HepG2 (cell line): ENCODE measurements around the gene USP9X. TPM values are rescaled to one million over a fixed set of nuclear protein-coding genes. Genes with fewer than 3 reads are reported as not detected.

ENCODE experiments used
- ATAC-seq: fragments of 200-7000 bp; cut with Tn5 transposase; 3 replicates; pipeline ENCODE4 v1.9.1; 2020; ENCODE audit warnings: mild to moderate bottlenecking, moderate library complexity
- BruUV-seq: library from RNA; stranded (reverse); fragments of 400-500 nt; replicated peaks from 2 replicates; lab custom pipeline; 2021; lab: Mats Ljungman, UMichigan
- CTCF ChIA-PET: fragments of 300-600 bp; formaldehyde crosslinking; extraction: SDS; loops from one replicate; lab custom pipeline; 2021; ENCODE audit warnings: low total read pairs, inconsistent platforms, low intra/inter-chr PET ratio; lab: Yijun Ruan, JAX
- POLR2A ChIA-PET: fragments of 350-600 bp; sonication (Branson Sonifier 250); formaldehyde crosslinking; loops from one replicate; lab custom pipeline; 2020; ENCODE audit warnings: antibody characterized with exemption, inconsistent platforms; lab: Yijun Ruan, JAX
- DNase-seq: peaks from one replicate; pipeline ENCODE4 v3.0.0-alpha.2; 2015; ENCODE audit warnings: low spot score
- FAIRE-seq: peaks from 3 replicates; lab custom pipeline; 2011; peaks lifted over from hg19 to GRCh38; lab: Jason Lieb, UNC
- H2AFZ ChIP-seq: one replicate; pipeline ENCODE4 v1.6.1; 2011; ENCODE audit warnings: low read length, inconsistent platforms
- H3K27ac ChIP-seq: fragments of 300-600 bp; 3 replicates; pipeline ENCODE4 v1.8.0; 2011; ENCODE audit warnings: mixed run types, mild to moderate bottlenecking, mixed read lengths, low read length, inconsistent platforms; ENCODE audit not compliant: insufficient read depth; ENCODE audit errors: extremely low read length
- H3K27me3 ChIP-seq, 2 experiments: fragments of 200-600 bp in 1 of 2; 2 replicates in 1 of 2; 3 replicates in 1 of 2; pipeline versions ENCODE4 v1.6.0 to v1.8.0; 2011; ENCODE audit warnings: low read length in 2 of 2, mild to moderate bottlenecking in 2 of 2, moderate library complexity in 2 of 2, inconsistent platforms in 1 of 2; ENCODE audit not compliant: insufficient read depth in 2 of 2, control insufficient read depth in 1 of 2
- H3K36me3 ChIP-seq, 2 experiments: fragments of 200-600 bp in 1 of 2; replicated peaks in 1 of 2; 2 replicates in 1 of 2; 3 replicates in 1 of 2; pipeline versions ENCODE4 v1.5.1 to v1.8.0; 2011; ENCODE audit warnings: low read length in 2 of 2, inconsistent platforms in 1 of 2; ENCODE audit not compliant: insufficient read depth in 2 of 2, control insufficient read depth in 1 of 2
- H3K4me1 ChIP-seq: 2 replicates; pipeline ENCODE4 v1.5.1; 2012; ENCODE audit warnings: low read length, inconsistent platforms; ENCODE audit not compliant: insufficient read depth
- H3K4me2 ChIP-seq: 2 replicates; pipeline ENCODE4 v1.6.0; 2011; ENCODE audit warnings: low read depth, low read length, inconsistent platforms
- H3K4me3 ChIP-seq, 3 experiments: fragments of 200-600 bp in 1 of 3; sonication (generic), shearing (Covaris generic) in 1 of 3; replicated peaks in 1 of 3; 2 replicates each; pipeline ENCODE4 v1.5.1; 2011 to 2016; ENCODE audit warnings: low read length in 3 of 3, inconsistent platforms in 2 of 3, low read depth in 2 of 3, mild to moderate bottlenecking in 2 of 3, control low read depth in 1 of 3, mixed read lengths in 1 of 3; ENCODE audit not compliant: insufficient read depth in 1 of 3
- H3K79me2 ChIP-seq: one replicate; pipeline ENCODE4 v1.6.1; 2011; ENCODE audit warnings: low read length, inconsistent platforms; ENCODE audit not compliant: insufficient read depth
- H3K9ac ChIP-seq: 2 replicates; pipeline ENCODE4 v1.6.0; 2011; ENCODE audit warnings: mild to moderate bottlenecking, low read depth, low read length, inconsistent platforms; ENCODE audit not compliant: insufficient read depth
- H3K9me3 ChIP-seq: 2 replicates; pipeline ENCODE4 v1.5.1; 2012; ENCODE audit warnings: mild to moderate bottlenecking, low read length
- H4K20me1 ChIP-seq: 2 replicates; pipeline ENCODE4 v1.6.0; 2011; ENCODE audit warnings: inconsistent platforms, mild to moderate bottlenecking, low read length, moderate library complexity; ENCODE audit not compliant: insufficient read depth
- GMEB2 ChIP-seq: IDR thresholded peaks from 2 replicates; pipeline ENCODE4 v1.6.1; 2016; ENCODE audit warnings: missing biosample characterization, missing genetic modification reagents, low read depth
- KLF13 ChIP-seq: sonication (generic); formaldehyde crosslinking; IDR thresholded peaks from 2 replicates; pipeline ENCODE4 v1.4.0; 2020; ENCODE audit warnings: mild to moderate bottlenecking, missing genetic modification reagents
- RBAK ChIP-seq: sonication (generic); formaldehyde crosslinking; IDR thresholded peaks from 2 replicates; pipeline ENCODE4 v1.5.1; 2020; ENCODE audit warnings: mild to moderate bottlenecking, missing genetic modification reagents
- U2AF1 ChIP-seq: fragments of 200-400 bp; formaldehyde crosslinking; optimal IDR thresholded peaks from 2 replicates; pipeline ENCODE3; 2017; ENCODE audit warnings: mild to moderate bottlenecking, low read depth, low read length
- ZFP37 ChIP-seq: sonication (generic); formaldehyde crosslinking; IDR thresholded peaks from 2 replicates; pipeline ENCODE4 v1.4.0; 2020; ENCODE audit warnings: missing genetic modification reagents, borderline replicate concordance
- ZNF121 ChIP-seq: sonication (generic); formaldehyde crosslinking; IDR thresholded peaks from 2 replicates; pipeline ENCODE4 v1.5.0; 2020; ENCODE audit warnings: mild to moderate bottlenecking, missing genetic modification reagents
- ZNF547 ChIP-seq: sonication (generic); formaldehyde crosslinking; IDR thresholded peaks from 2 replicates; pipeline ENCODE4 v1.5.1; 2020; ENCODE audit warnings: mild to moderate bottlenecking, missing genetic modification reagents
- ZNF564 ChIP-seq: sonication (generic); formaldehyde crosslinking; IDR thresholded peaks from 2 replicates; pipeline ENCODE4 v1.8.1; 2023; ENCODE audit warnings: mild to moderate bottlenecking, missing genetic modification reagents
- ZNF883 ChIP-seq: sonication (generic); formaldehyde crosslinking; IDR thresholded peaks from 2 replicates; pipeline ENCODE4 v1.5.1; 2020; ENCODE audit warnings: mild to moderate bottlenecking, missing genetic modification reagents; ENCODE audit errors: not compliant biosample characterization
- ZUFSP ChIP-seq: sonication (generic); formaldehyde crosslinking; IDR thresholded peaks from 2 replicates; pipeline ENCODE4 v1.9.0; 2021; ENCODE audit warnings: missing genetic modification reagents, mild to moderate bottlenecking, borderline replicate concordance
- WGBS: methylation state at CpG from one replicate; pipeline ENCODE4 v1.1.6; 2017; ENCODE audit warnings: low lambda C conversion rate; 5-methylcytosine and 5-hydroxymethylcytosine counted together
- in situ Hi-C: cut with HindIII; loops from 2 replicates; pipeline ENCODE4 v1.10.0; 2017; ENCODE audit warnings: low pct_unique_long_range_greater_than_20kb; ENCODE audit not compliant: extremely low pct_ligation_motif_present
- intact Hi-C: fragments of 100-400 bp; cut with micrococcal nuclease; formaldehyde crosslinking; loops from one replicate; pipeline ENCODE4 v1.10.0; 2022; ENCODE audit not compliant: unreplicated experiment
- polyA plus RNA-seq, 8 experiments: library from polyadenylated mRNA; depleted of rRNA in 3 of 8; stranded (reverse) in 7 of 8; unstranded in 1 of 8; fragments of >200 nt; fragmentation: Illumina TruSeq in 4 of 8; extraction: Trizol in 4 of 8; gene quantifications; 2 replicates each; pipeline versions ENCODE4 v1.2.1 to v1.2.3, GENCODE V29; 2011 to 2016; ENCODE audit warnings: low read depth in 4 of 8, missing spikeins in 1 of 8, mixed read lengths in 1 of 8; ENCODE audit not compliant: insufficient read depth in 1 of 8
- total RNA-seq, 5 experiments: library from RNA; depleted of rRNA; stranded (reverse); fragments of >200 nt; fragmentation: Illumina TruSeq; extraction: Trizol; gene quantifications; 2 replicates each; pipeline ENCODE4 v1.2.3, GENCODE V29; 2016; ENCODE audit warnings: low read depth in 1 of 5
- TF ChIP-seq, protein P1 (sequence below): sonication (generic); formaldehyde crosslinking; IDR thresholded peaks from 2 replicates; pipeline ENCODE4 v1.5.0; 2020; ENCODE audit warnings: missing genetic modification reagents
- TF ChIP-seq, protein P2 (sequence below): sonication (generic); formaldehyde crosslinking; conservative IDR thresholded peaks from 2 replicates; pipeline ENCODE4 v1.8.0; 2022; ENCODE audit warnings: missing genetic modification reagents
- TF ChIP-seq, protein P3 (sequence below): sonication (generic); formaldehyde crosslinking; IDR thresholded peaks from 2 replicates; pipeline ENCODE4 v1.4.0; 2020; ENCODE audit warnings: missing genetic modification reagents, borderline replicate concordance

Gene USP9X
- total and polyA plus RNA-seq, 2 of the 13 experiments (the other 11 are each of a cell fraction or from before 2014, with no cell fraction given): 22.2 to 40.5 TPM

- TF ChIP-seq U2AF1 (no peak), ZNF883 (CRISPR knock-in tag) (no peak)
Measured at GRCh38 chrX:41047878-41048534, 37.2 kb upstream of the USP9X start (continued).

DNA sequence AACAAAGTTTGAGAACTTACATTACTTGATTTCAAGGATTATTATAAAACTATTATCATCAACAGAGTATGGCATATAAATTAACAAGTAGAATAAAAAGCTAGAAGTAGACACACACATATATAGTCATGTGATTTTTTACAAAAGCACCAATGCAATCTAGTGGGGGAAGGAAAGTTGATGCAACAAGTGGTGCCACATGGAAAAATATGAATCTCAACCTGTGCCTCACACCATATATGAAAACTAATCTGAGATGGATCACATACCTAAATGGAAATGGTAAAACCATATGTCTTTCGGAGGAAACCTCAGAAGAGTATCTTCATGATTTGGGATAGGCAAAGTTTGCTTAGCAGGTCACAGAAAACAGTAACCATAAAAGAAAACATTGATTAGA, 34.9 kb upstream of the USP9X start:
- Histone ChIP-seq H3K27me3 (no peaks in the 10 kb centered on the region), H3K9ac (no peak overlapping the region), H3K9me3 (no peaks in the 10 kb centered on the region), H4K20me1 (no peaks in the 10 kb centered on the region), H3K4me3 (no peak overlapping the region), H3K36me3 (no peaks in the 10 kb centered on the region), H3K79me2 (no peaks in the 10 kb centered on the region), H3K4me1 (peaks cover 30% of the 10 kb centered on the region), H3K27ac (no peak overlapping the region), H2AFZ (no peak overlapping the region), H3K4me2 (no peak overlapping the region)
- BruUV-seq: no TSS peak
- ChIA-PET POLR2A (no interaction called here), CTCF (no interaction called here)
- FAIRE-seq (no peak), ATAC-seq (no peak), DNase-seq (no peak)
- in situ Hi-C loops: no loop called here
- intact Hi-C loops: no loop called here
- WGBS: 94% methylated on average over 1 of the region's 1 CpG
- TF ChIP-seq, protein P1, sequence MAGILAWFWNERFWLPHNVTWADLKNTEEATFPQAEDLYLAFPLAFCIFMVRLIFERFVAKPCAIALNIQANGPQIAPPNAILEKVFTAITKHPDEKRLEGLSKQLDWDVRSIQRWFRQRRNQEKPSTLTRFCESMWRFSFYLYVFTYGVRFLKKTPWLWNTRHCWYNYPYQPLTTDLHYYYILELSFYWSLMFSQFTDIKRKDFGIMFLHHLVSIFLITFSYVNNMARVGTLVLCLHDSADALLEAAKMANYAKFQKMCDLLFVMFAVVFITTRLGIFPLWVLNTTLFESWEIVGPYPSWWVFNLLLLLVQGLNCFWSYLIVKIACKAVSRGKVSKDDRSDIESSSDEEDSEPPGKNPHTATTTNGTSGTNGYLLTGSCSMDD (CRISPR knock-in tag): no peak
- TF ChIP-seq ZNF547 (CRISPR knock-in tag) (no peak), ZNF121 (no peak), ZNF564 (no peak), RBAK (CRISPR knock-in tag) (no peak), GMEB2 (CRISPR knock-in tag) (no peak), ZFP37 (no peak), KLF13 (CRISPR knock-in tag) (no peak), ZUFSP (no peak)
- TF ChIP-seq, protein P2, sequence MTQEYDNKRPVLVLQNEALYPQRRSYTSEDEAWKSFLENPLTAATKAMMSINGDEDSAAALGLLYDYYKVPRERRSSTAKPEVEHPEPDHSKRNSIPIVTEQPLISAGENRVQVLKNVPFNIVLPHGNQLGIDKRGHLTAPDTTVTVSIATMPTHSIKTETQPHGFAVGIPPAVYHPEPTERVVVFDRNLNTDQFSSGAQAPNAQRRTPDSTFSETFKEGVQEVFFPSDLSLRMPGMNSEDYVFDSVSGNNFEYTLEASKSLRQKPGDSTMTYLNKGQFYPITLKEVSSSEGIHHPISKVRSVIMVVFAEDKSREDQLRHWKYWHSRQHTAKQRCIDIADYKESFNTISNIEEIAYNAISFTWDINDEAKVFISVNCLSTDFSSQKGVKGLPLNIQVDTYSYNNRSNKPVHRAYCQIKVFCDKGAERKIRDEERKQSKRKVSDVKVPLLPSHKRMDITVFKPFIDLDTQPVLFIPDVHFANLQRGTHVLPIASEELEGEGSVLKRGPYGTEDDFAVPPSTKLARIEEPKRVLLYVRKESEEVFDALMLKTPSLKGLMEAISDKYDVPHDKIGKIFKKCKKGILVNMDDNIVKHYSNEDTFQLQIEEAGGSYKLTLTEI: no peak
- TF ChIP-seq, protein P3, sequence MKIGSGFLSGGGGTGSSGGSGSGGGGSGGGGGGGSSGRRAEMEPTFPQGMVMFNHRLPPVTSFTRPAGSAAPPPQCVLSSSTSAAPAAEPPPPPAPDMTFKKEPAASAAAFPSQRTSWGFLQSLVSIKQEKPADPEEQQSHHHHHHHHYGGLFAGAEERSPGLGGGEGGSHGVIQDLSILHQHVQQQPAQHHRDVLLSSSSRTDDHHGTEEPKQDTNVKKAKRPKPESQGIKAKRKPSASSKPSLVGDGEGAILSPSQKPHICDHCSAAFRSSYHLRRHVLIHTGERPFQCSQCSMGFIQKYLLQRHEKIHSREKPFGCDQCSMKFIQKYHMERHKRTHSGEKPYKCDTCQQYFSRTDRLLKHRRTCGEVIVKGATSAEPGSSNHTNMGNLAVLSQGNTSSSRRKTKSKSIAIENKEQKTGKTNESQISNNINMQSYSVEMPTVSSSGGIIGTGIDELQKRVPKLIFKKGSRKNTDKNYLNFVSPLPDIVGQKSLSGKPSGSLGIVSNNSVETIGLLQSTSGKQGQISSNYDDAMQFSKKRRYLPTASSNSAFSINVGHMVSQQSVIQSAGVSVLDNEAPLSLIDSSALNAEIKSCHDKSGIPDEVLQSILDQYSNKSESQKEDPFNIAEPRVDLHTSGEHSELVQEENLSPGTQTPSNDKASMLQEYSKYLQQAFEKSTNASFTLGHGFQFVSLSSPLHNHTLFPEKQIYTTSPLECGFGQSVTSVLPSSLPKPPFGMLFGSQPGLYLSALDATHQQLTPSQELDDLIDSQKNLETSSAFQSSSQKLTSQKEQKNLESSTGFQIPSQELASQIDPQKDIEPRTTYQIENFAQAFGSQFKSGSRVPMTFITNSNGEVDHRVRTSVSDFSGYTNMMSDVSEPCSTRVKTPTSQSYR (CRISPR knock-in tag): no peak
